AG10803 (cell line): ENCODE measurements around the gene THAP4.

Source experiments
- DNase-seq: peaks from one replicate; pipeline ENCODE4 v3.0.0; 2010; ENCODE audit warnings: low read depth
- H3K4me3 ChIP-seq: 2 replicates; pipeline ENCODE4 v1.5.1; 2011; ENCODE audit warnings: mild to moderate bottlenecking, low read length, control low read depth
- TF ChIP-seq, protein P1 (sequence below): conservative IDR thresholded peaks from 2 replicates; pipeline ENCODE4 v1.5.1; 2011; ENCODE audit warnings: mild to moderate bottlenecking, low read length, control low read depth, inconsistent platforms

THAP4 gene

DNA sequence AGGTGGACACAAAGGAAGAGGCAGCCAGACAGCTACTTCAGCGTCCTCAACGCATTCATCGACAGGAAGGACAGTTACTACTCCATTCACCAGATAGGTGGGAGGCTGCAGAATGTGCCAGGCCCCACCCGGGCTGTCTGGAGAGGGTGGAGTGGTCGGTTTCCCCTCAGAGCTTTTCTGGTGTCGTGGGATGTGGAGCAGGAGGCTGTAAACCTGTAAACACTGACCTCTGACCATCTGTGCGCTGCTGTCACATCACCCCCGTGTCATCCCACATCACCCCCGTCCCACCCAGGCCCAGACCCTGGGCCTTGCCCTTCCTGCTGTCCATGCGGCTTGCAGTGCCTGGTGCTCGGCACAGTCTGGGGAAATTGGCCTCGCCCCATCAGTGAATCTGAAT lies 17.6 kb upstream of the THAP4 start:
- DNase-seq = no peak
- TF ChIP-seq, protein P1, sequence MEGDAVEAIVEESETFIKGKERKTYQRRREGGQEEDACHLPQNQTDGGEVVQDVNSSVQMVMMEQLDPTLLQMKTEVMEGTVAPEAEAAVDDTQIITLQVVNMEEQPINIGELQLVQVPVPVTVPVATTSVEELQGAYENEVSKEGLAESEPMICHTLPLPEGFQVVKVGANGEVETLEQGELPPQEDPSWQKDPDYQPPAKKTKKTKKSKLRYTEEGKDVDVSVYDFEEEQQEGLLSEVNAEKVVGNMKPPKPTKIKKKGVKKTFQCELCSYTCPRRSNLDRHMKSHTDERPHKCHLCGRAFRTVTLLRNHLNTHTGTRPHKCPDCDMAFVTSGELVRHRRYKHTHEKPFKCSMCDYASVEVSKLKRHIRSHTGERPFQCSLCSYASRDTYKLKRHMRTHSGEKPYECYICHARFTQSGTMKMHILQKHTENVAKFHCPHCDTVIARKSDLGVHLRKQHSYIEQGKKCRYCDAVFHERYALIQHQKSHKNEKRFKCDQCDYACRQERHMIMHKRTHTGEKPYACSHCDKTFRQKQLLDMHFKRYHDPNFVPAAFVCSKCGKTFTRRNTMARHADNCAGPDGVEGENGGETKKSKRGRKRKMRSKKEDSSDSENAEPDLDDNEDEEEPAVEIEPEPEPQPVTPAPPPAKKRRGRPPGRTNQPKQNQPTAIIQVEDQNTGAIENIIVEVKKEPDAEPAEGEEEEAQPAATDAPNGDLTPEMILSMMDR = no peak
- no peak overlapping the region for H3K4me3 ChIP-seq

DNA sequence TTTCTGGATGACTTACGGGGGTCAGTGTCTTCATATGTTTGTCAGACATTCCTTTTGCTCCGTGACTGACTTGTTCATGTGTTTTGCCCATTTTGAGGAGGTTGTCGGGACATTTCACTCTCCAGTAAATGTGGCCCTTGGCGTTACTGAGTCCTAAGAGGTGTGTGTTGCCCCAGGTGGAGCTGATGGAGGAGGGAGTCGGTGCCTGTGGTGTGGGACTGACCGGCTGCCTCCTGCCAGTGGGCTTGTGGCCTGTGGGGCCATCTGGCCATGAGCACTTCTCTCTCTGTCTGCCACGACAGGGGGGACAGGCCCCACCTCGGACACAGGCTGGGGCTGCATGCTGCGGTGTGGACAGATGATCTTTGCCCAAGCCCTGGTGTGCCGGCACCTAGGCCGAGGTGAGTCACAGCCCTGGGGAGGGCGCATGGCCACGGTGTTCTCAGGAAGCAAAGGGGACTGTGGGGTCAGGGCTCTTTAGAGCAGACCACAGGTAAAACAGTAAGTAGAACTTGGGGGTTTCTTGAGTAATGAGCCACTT lies 16.3 kb upstream of the THAP4 start:
- no peak overlapping the region for H3K4me3 ChIP-seq
- no peak for DNase-seq
- TF ChIP-seq, protein P1 = no peak

DNA sequence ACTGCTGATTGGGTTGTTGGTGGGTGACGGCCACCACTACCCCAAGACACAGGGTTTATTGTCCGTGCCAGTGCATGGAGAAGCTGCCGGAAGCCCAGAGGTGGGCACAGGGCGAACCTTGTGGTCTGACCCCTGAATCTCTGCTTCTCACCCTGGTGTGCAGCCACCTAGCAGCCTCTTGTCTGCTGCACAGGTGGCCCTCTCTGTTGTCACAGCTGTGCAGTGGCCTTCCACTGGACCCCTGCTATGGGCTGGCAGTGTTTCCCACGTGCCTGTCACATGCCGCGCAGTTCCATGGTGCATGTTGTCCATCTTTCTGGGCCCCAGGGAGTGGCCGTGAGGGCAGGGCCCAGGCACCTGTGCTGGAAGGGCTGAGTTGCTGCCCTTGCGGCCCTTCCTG lies 15.8 kb upstream of the THAP4 start:
- DNase-seq = no peak
- TF ChIP-seq, protein P1 = no peak
- no peak overlapping the region for H3K4me3 ChIP-seq

DNA sequence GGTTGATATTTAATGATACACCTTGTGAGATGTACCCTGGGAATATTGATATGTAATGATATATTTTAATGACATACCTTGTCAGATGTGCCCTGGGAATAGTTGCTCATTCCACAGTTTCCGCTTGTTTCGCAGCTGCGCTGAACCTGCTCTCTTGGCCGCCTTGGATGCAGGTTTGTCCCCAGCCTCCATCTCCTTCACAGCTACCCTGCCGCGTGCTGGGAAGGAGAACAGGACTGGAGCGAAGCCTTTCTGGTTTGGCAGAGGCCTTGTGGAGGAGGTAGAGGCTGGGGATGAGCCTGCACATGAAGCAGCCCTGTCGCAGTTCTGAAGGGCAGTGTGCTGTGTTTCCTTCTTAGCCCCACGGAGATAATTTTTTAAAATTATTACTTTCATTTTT lies 15.2 kb upstream of the THAP4 start:
- H3K4me3 ChIP-seq = no peak overlapping the region
- TF ChIP-seq, protein P1 = no peak
- DNase-seq = no peak

DNA sequence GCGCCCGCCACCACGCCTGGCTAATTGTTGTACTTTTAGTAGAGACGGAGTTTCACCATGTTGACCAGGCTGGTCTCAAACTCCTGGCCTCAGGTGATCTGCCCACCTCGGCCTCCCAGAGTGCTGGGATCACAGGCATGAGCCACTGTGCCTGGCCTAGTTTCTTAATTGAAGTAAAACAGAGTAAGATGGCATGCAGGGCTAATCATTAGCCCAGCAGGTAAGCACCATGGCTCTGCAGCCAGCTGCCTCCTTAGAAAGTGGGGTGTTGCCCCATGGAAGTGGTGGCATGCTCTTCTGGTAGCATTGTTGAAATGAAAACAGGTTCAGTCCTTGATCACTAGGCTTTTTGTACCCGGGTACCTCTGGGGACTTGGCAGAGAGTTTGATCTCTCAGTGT lies 13.0 kb upstream of the THAP4 start:
- TF ChIP-seq, protein P1 = no peak
- no peak overlapping the region for H3K4me3 ChIP-seq
- DNase-seq = no peak

DNA sequence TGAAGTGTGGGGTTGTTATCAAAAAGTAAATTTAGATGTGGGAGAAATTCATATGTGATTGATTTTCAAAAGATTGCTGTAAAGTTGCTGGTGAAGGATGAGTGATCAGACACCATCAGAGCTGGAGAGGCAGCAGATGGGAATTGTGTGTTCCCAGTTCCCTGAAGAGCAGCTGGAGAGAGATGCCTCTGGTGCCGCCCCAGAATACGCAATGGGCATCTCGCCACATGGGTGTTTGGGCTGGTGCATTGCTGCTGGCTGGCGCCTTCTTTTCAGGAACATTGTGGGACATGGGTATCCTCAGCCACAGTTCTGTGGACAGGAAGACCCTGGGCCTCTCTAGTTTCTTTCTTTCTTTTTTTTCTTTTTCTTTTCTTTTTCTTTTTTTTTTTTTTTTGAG lies 12.4 kb upstream of the THAP4 start:
- DNase-seq = peak; percentile 22
- TF ChIP-seq, protein P1 = no peak
- no peak overlapping the region for H3K4me3 ChIP-seq

DNA sequence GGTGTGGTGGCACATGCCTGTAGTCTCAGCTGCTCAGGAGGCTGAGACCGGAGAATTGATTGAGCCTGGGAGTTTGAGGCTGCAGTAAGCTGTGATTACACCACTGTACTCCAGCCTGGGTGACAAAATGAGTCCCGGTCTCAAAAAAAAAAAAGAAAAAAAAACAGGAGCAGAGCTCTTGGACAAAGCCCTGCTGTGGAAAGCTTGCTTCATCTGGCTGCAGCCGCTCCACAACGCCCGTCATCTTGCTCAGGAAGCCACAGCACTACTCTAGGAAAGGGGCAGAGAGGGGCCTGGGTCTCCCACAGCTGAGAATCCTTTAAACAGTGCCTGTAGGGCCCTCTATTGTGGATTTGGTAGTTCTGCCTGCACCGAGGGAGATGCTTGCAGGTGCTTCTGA lies 11.5 kb upstream of the THAP4 start:
- DNase-seq = no peak
- TF ChIP-seq, protein P1 = no peak
- no peak overlapping the region for H3K4me3 ChIP-seq
